ENCODE measurements around the gene RAB22A.

DNA sequence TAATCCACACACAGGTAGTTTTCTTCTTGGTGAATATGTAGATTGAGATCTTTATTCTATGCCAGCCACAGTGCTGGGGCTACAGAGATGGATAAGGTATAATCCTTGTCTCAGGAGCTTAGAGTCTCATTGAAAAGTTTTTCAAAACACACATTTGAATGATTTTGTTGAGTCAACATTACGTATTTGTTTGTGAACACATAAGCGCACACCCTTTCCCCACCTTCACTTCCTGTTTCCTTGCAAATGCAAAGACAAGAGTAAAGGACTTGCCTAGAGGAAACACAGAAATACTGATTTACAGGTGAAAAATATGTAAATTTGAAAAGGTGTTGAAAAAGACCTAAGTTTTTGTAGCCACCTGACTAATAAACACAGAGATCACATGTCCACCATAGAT lies 107.3 kb downstream of the RAB22A start:
- TF ChIP-seq CTCF (IDR thresholded peaks at IDR 0.05), result no peak
- TF ChIP-seq EZH2phosphoT487 (IDR thresholded peaks at IDR 0.05), result no peak
- TF ChIP-seq EZH2 (IDR thresholded peaks at IDR 0.05), result no peak
